HUDEP-2 (cell line): ENCODE results near the gene GSDMA.

Experiments
- DNase-seq, 76 experiments: peaks; one replicate each; lab custom pipeline; 2025; ENCODE audit not compliant: unreplicated experiment in 76 of 76; lab: John Stamatoyannopoulos, UW

Gene GSDMA

GRCh38 chr17:39962642-39963220, at the start of gene GSDMA:
TSS of gene GSDMA (plus strand) at chr17:39963004. CDS start at chr17:39965688, 2,684 bp downstream.
- no peak for DNase-seq

GRCh38 chr17:39913989-39914388, 48.8 kb upstream of the GSDMA start:
- DNase-seq = no peak

GRCh38 chr17:39915559-39915958, 47.2 kb upstream of the GSDMA start:
- no peak for DNase-seq

GRCh38 chr17:39916918-39917317, 45.9 kb upstream of the GSDMA start:
- DNase-seq = no peak

GRCh38 chr17:39919087-39919683, 43.6 kb upstream of the GSDMA start:
- peak in 57 of 76 experiments; percentile 5 to 72 (median 33) for DNase-seq

GRCh38 chr17:39920218-39921210, 42.3 kb upstream of the GSDMA start:
- DNase-seq = no peak

GRCh38 chr17:39921323-39921722, 41.5 kb upstream of the GSDMA start:
- DNase-seq = no peak

- no peak for DNase-seq
These were observed 40.8 kb upstream of the GSDMA start for GRCh38 chr17:39922006-39922405.

GRCh38 chr17:39923230-39923629, 39.6 kb upstream of the GSDMA start:
- no peak for DNase-seq

GRCh38 chr17:39923836-39924690, 38.7 kb upstream of the GSDMA start:
- no peak for DNase-seq

- no peak for DNase-seq
These were observed 38.1 kb upstream of the GSDMA start for GRCh38 chr17:39924691-39925055.

- DNase-seq = peak in 3 of 76 experiments; percentile 8 to 30 (median 11)
These were observed 37.3 kb upstream of the GSDMA start for GRCh38 chr17:39925282-39926134.

- no peak for DNase-seq
These were observed 36.6 kb upstream of the GSDMA start for GRCh38 chr17:39926135-39926587.

- DNase-seq = peak in 40 of 76 experiments; percentile 6 to 47 (median 29)
These were observed 36.2 kb upstream of the GSDMA start for GRCh38 chr17:39926588-39927100.

- DNase-seq = peak in 73 of 76 experiments; percentile 36 to 94 (median 85)
These were observed 35.5 kb upstream of the GSDMA start, which contains the start of the genes LRRC3C and ORMDL3 for GRCh38 chr17:39927101-39927928. TSS of gene LRRC3C (plus strand) at chr17:39927732. CDS start at chr17:39941524, 13,792 bp downstream. TSS of gene ORMDL3 (minus strand) at chr17:39927601. CDS start at chr17:39924203, 3,398 bp downstream.

- DNase-seq = peak in 2 of 76 experiments; percentile 41 to 44
These were observed 34.6 kb upstream of the GSDMA start for GRCh38 chr17:39927929-39928857.
